Uterus (tissue), 4 donors: ENCODE data around the gene SRSF11. TPM values are rescaled to one million over a fixed set of nuclear protein-coding genes. Genes with fewer than 3 reads are reported as not detected.

Source experiments
- DNase-seq, 2 donors: peaks; one replicate each; pipeline ENCODE4 v3.0.0-alpha.2; 2019 to 2020
- H3K27ac ChIP-seq, 2 donors: fragments of 200-600 bp; sonication (generic); 1 replicate in 1 of 2; 2 replicates in 1 of 2; pipeline ENCODE4 v1.5.1; 2016 to 2018
- H3K27me3 ChIP-seq, 2 donors: fragments of 200-600 bp; sonication (generic); one replicate each; pipeline ENCODE4 v1.5.1; 2018 to 2019; ENCODE audit warnings: control low read depth in 1 of 2
- H3K36me3 ChIP-seq, 2 donors: fragments of 200-600 bp; sonication (generic); one replicate each; pipeline ENCODE4 v1.5.1; 2019; ENCODE audit warnings: control low read depth in 1 of 2
- H3K4me1 ChIP-seq, 2 donors: fragments of 200-600 bp; sonication (generic); one replicate each; pipeline ENCODE4 v1.5.1; 2018 to 2019; ENCODE audit warnings: control low read depth in 1 of 2
- H3K4me3 ChIP-seq, 2 donors: fragments of 200-600 bp; sonication (generic); 1 replicate in 1 of 2; 2 replicates in 1 of 2; pipeline ENCODE4 v1.5.1; 2018 to 2019; ENCODE audit warnings: mild to moderate bottlenecking in 1 of 2
- H3K9me3 ChIP-seq, 2 donors: fragments of 200-600 bp; sonication (generic); one replicate each; pipeline ENCODE4 v1.5.1; 2019; ENCODE audit warnings: control low read depth in 1 of 2
- POLR2A ChIP-seq, 2 donors: fragments of 450-650 bp; IDR thresholded peaks; one replicate each; pipeline ENCODE4 v1.6.1; 2016; ENCODE audit warnings: antibody characterized with exemption in 2 of 2, mild to moderate bottlenecking in 1 of 2, moderate library complexity in 1 of 2
- intact Hi-C: fragments of 100-400 bp; cut with DNase I; formaldehyde crosslinking; loops from one replicate; pipeline ENCODE4 v1.15.1; 2023; ENCODE audit warnings: low total_unique reads
- total RNA-seq, 4 donors: library from RNA; depleted of rRNA in 3 of 4; stranded (reverse); fragments of >200 nt in 3 of 4; gene quantifications; one replicate each; pipeline versions ENCODE4 v1.1.0 to v1.2.4, GENCODE V29; 2014 to 2023
- TF ChIP-seq, protein P1 (sequence below), 4 experiments: fragments of 200-600 bp in 2 of 4; fragments of 450-650 bp in 2 of 4; sonication (generic) in 2 of 4; IDR thresholded peaks; one replicate each; pipeline ENCODE4 v1.5.1; 2016 to 2019; ENCODE audit warnings: antibody characterized with exemption in 4 of 4, mild to moderate bottlenecking in 2 of 4, moderate library complexity in 1 of 4
- donor health status: DM: yes; HTN: yes; CAD: no.

Gene SRSF11
- total RNA-seq, 4 donors from 2014 or later: 172 to 316 (median 237) TPM

GRCh38 chr1:70256664-70257063, 35.5 kb downstream of the SRSF11 start:
- Histone ChIP-seq H3K27me3 (no peaks in the 10 kb centered on the region), H3K27ac (no peak overlapping the region), H3K4me3 (no peak overlapping the region), H3K36me3 (no peaks in the 10 kb centered on the region), H3K4me1 (no peaks in the 10 kb centered on the region), H3K9me3 (no peaks in the 10 kb centered on the region)
- no peak for TF ChIP-seq POLR2A (IDR thresholded peaks at IDR 0.05)
- TF ChIP-seq, protein P1, sequence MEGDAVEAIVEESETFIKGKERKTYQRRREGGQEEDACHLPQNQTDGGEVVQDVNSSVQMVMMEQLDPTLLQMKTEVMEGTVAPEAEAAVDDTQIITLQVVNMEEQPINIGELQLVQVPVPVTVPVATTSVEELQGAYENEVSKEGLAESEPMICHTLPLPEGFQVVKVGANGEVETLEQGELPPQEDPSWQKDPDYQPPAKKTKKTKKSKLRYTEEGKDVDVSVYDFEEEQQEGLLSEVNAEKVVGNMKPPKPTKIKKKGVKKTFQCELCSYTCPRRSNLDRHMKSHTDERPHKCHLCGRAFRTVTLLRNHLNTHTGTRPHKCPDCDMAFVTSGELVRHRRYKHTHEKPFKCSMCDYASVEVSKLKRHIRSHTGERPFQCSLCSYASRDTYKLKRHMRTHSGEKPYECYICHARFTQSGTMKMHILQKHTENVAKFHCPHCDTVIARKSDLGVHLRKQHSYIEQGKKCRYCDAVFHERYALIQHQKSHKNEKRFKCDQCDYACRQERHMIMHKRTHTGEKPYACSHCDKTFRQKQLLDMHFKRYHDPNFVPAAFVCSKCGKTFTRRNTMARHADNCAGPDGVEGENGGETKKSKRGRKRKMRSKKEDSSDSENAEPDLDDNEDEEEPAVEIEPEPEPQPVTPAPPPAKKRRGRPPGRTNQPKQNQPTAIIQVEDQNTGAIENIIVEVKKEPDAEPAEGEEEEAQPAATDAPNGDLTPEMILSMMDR (IDR thresholded peaks at IDR 0.05): no peak
- no peak for DNase-seq
- intact Hi-C loops: no loop called here

- TF ChIP-seq, protein P1 (IDR thresholded peaks at IDR 0.05): no peak
- no peak for TF ChIP-seq POLR2A (IDR thresholded peaks at IDR 0.05)
- no peak overlapping the region for H3K27ac ChIP-seq
- intact Hi-C loops: no loop called here
These were observed 43.7 kb downstream of the SRSF11 start for GRCh38 chr1:70264839-70265238.

DNA sequence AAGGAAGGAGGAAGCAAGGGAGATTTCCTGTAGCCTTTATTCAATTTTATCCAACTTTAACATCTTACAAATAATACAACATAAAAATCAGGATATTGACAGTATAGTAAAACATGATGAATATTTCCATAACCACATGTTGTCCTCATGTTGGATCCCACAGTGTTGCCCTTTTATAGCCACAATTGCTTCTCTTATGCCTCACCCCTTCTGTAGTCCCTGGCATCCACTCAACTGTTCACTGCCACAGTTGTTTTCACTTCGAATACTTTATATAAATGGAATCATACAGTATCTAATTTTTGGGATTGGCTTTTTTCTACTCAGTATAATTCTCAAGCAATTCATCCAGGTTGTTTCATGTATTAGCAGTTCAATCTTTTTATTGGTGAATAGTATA, 44.8 kb downstream of the SRSF11 start:
- intact Hi-C loops: no loop called here

More at GRCh38 chr1:70264839-70265238, 43.7 kb downstream of the SRSF11 start:
- DNase-seq: no peak
- Histone ChIP-seq H3K9me3 (no peaks in the 10 kb centered on the region), H3K4me3 (no peak overlapping the region), H3K36me3 (no peaks in the 10 kb centered on the region), H3K4me1 (no peaks in the 10 kb centered on the region), H3K27me3 (no peaks in the 10 kb centered on the region)

DNA sequence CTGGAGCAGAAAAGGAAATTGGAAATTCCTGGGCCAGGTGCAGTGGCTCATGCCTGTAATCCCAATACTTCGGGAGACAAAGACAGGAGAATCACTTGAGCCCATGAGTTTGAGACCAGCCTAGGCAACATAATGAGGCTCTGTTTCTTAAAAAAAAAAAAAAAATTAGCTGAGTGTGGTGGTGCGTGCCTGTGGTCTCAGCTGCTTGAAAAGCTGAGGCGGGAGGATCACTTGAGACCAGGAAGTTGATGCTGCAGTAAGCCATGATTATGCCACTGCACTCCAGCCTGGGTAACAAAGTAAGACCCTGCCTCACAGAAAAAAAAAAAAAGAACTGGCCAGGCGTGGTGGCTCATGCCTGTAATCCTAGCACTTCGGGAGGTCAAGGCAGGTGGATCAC, 56.7 kb downstream of the SRSF11 start:
- intact Hi-C loops: no loop called here
- H3K4me1 ChIP-seq: no peaks in the 10 kb centered on the region
- TF ChIP-seq, protein P1 (IDR thresholded peaks at IDR 0.05): no peak
- TF ChIP-seq POLR2A (IDR thresholded peaks at IDR 0.05): no peak
- no peaks in the 10 kb centered on the region for H3K27me3 ChIP-seq
- no peak overlapping the region for H3K4me3 ChIP-seq
- DNase-seq: no peak
- H3K27ac ChIP-seq: no peak overlapping the region
- no peaks in the 10 kb centered on the region for H3K9me3 ChIP-seq
- H3K36me3 ChIP-seq: no peaks in the 10 kb centered on the region

More for the DNA sequence above, 44.8 kb downstream of the SRSF11 start:
- H3K27ac ChIP-seq: no peak overlapping the region
- H3K4me3 ChIP-seq: no peak overlapping the region
- TF ChIP-seq, protein P1 (IDR thresholded peaks at IDR 0.05): no peak
- no peak for TF ChIP-seq POLR2A (IDR thresholded peaks at IDR 0.05)
- H3K4me1 ChIP-seq: no peaks in the 10 kb centered on the region
- no peaks in the 10 kb centered on the region for H3K36me3 ChIP-seq
- H3K27me3 ChIP-seq: no peaks in the 10 kb centered on the region
- DNase-seq: no peak
- H3K9me3 ChIP-seq: no peaks in the 10 kb centered on the region

GRCh38 chr1:70278710-70279109, 57.5 kb downstream of the SRSF11 start:
- Histone ChIP-seq H3K27me3 (no peaks in the 10 kb centered on the region), H3K9me3 (no peaks in the 10 kb centered on the region), H3K4me1 (no peaks in the 10 kb centered on the region), H3K4me3 (no peak overlapping the region), H3K27ac (no peak overlapping the region), H3K36me3 (no peaks in the 10 kb centered on the region)
- no peak for DNase-seq
- TF ChIP-seq POLR2A (IDR thresholded peaks at IDR 0.05): no peak
- TF ChIP-seq, protein P1 (IDR thresholded peaks at IDR 0.05): no peak
- intact Hi-C loops: no loop called here
